ENCODE results near the gene LMBRD2.

The LMBRD2 gene

DNA sequence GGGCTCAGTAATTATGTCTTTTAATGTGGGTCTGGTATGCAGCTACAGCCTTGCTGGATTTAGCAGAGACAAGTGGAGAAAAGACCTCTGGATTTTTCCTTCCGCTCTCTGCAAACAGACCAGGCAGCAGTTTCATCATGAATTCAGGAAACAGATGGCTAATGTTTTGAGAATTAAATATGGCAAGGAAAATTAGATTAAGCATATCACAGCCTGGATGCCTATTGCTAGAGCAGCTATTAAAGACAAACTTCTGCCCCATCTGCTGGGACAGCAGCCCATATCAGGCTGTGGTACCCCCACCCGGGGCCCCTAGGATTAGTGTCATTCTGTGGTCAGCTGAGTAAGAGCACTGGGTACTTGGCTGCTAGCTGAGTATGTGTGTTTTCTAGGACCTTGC lies 6.5 kb upstream of the LMBRD2 start:
- H3K27ac ChIP-seq (ENCODE audit: low read length) = no peak overlapping the region
- peaks cover 47% of the 10 kb centered on the region; the same call in 1 of the 2 replicates for H4K20me1 ChIP-seq (ENCODE audit: insufficient read depth, low read length)
- H3K4me3 ChIP-seq (ENCODE audit: low read depth in 1 of 2, low read length in 2 of 2) = no peak overlapping the region
- ATAC-seq (ENCODE audit: insufficient read depth, low read depth) (no peak), DNase-seq (no peak)
- no peak overlapping the region for H2AFZ ChIP-seq (ENCODE audit: low read depth, low read length)
- no peak overlapping the region for H3K9ac ChIP-seq (ENCODE audit: low read depth, low read length)
- H3K27me3 ChIP-seq (ENCODE audit: insufficient read depth, low read length, poor library complexity) = no peaks in the 10 kb centered on the region
- peaks cover 58% of the 10 kb centered on the region for H3K4me1 ChIP-seq (ENCODE audit: insufficient read depth, low read length)
- H3K9me3 ChIP-seq (ENCODE audit: insufficient read depth, low read length, severe bottlenecking) = no peaks in the 10 kb centered on the region
- peak overlapping the region; percentile 27; the same call in 1 of the 2 replicates for H3K4me2 ChIP-seq (ENCODE audit: insufficient read depth, low read length)
- H3K36me3 ChIP-seq (ENCODE audit: insufficient read depth, low read length) = peaks cover 98% of the 10 kb centered on the region
- no peak for TF ChIP-seq EZH2 (IDR thresholded peaks at IDR 0.05; ENCODE audit: borderline replicate concordance, low read depth, low read length, severe bottlenecking)
- TF ChIP-seq, protein P1, sequence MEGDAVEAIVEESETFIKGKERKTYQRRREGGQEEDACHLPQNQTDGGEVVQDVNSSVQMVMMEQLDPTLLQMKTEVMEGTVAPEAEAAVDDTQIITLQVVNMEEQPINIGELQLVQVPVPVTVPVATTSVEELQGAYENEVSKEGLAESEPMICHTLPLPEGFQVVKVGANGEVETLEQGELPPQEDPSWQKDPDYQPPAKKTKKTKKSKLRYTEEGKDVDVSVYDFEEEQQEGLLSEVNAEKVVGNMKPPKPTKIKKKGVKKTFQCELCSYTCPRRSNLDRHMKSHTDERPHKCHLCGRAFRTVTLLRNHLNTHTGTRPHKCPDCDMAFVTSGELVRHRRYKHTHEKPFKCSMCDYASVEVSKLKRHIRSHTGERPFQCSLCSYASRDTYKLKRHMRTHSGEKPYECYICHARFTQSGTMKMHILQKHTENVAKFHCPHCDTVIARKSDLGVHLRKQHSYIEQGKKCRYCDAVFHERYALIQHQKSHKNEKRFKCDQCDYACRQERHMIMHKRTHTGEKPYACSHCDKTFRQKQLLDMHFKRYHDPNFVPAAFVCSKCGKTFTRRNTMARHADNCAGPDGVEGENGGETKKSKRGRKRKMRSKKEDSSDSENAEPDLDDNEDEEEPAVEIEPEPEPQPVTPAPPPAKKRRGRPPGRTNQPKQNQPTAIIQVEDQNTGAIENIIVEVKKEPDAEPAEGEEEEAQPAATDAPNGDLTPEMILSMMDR (IDR thresholded peaks at IDR 0.05; ENCODE audit: borderline replicate concordance, extremely low read depth, low read length, poor library complexity, severe bottlenecking) = no peak
- peaks cover 100% of the 10 kb centered on the region for H3K79me2 ChIP-seq (ENCODE audit: insufficient read depth, low read length)

DNA sequence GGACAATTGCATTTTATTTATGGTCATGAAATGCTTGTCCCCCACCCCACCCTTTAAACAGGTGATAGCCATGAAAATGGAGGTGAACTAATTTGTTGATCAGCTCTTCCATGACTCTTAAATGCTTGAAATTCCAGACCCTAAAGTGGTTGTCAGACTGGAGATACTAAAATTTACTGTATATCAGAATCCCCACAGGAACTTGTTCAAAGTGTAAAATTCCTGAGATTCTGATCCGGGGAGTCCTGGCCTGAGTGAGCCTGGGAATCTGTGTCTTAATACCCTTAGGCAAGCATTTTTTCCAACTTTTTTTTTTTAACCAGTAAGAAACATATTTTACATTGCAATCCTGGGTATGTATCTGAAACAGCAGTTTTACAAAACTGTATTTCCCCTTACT lies 4.9 kb upstream of the LMBRD2 start:
- Histone ChIP-seq H3K36me3 (ENCODE audit: insufficient read depth, low read length) (peaks cover 87% of the 10 kb centered on the region), H4K20me1 (ENCODE audit: insufficient read depth, low read length) (peaks cover 40% of the 10 kb centered on the region; the same call in 1 of the 2 replicates), H3K27ac (ENCODE audit: low read length) (no peak overlapping the region), H3K4me1 (ENCODE audit: insufficient read depth, low read length) (peaks cover 63% of the 10 kb centered on the region), H2AFZ (ENCODE audit: low read depth, low read length) (no peak overlapping the region), H3K4me2 (ENCODE audit: insufficient read depth, low read length) (peak overlapping the region; percentile 88; the same call in 1 of the 2 replicates), H3K9me3 (ENCODE audit: insufficient read depth, low read length, severe bottlenecking) (no peaks in the 10 kb centered on the region), H3K27me3 (ENCODE audit: insufficient read depth, low read length, poor library complexity) (no peaks in the 10 kb centered on the region), H3K9ac (ENCODE audit: low read depth, low read length) (no peak overlapping the region), H3K79me2 (ENCODE audit: insufficient read depth, low read length) (peaks cover 98% of the 10 kb centered on the region), H3K4me3 (ENCODE audit: low read depth in 1 of 2, low read length in 2 of 2) (no peak overlapping the region)
- ATAC-seq (ENCODE audit: insufficient read depth, low read depth) = no peak
- no peak for DNase-seq
- no peak for TF ChIP-seq EZH2 (IDR thresholded peaks at IDR 0.05; ENCODE audit: borderline replicate concordance, low read depth, low read length, severe bottlenecking)
- TF ChIP-seq, protein P1 (IDR thresholded peaks at IDR 0.05; ENCODE audit: borderline replicate concordance, extremely low read depth, low read length, poor library complexity, severe bottlenecking) = no peak

DNA sequence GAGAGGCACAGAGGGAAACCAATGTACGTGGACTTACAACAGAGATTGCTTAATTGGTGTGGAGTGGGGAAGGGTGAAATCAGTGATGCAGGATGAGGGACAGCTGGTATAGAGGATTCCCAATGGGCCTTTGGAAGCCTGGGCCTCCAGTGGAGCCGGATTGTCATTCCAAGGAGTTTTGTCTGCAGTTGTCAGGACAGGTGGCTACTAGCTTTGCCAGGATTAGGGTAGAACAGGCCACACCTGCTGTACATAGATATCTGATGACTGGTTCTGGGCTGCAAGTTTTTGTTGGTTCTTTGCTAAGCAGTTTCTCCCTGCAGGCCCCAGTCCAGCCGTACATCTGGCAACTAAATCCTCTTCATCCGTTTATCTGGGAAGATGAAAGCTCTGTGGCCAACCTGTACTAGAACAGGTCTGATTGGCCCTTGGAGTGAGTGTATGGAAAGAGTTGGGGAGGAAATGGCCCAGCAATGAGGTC lies 4.5 kb upstream of the LMBRD2 start:
- Histone ChIP-seq H3K27me3 (ENCODE audit: insufficient read depth, low read length, poor library complexity) (no peaks in the 10 kb centered on the region), H3K4me1 (ENCODE audit: insufficient read depth, low read length) (peaks cover 63% of the 10 kb centered on the region), H4K20me1 (ENCODE audit: insufficient read depth, low read length) (peaks cover 36% of the 10 kb centered on the region; the same call in 1 of the 2 replicates), H3K79me2 (ENCODE audit: insufficient read depth, low read length) (peaks cover 98% of the 10 kb centered on the region), H3K9me3 (ENCODE audit: insufficient read depth, low read length, severe bottlenecking) (no peaks in the 10 kb centered on the region), H3K9ac (ENCODE audit: low read depth, low read length) (no peak overlapping the region), H2AFZ (ENCODE audit: low read depth, low read length) (no peak overlapping the region), H3K4me2 (ENCODE audit: insufficient read depth, low read length) (peak overlapping the region; percentile 88; the same call in 1 of the 2 replicates), H3K36me3 (ENCODE audit: insufficient read depth, low read length) (peaks cover 82% of the 10 kb centered on the region), H3K27ac (ENCODE audit: low read length) (no peak overlapping the region), H3K4me3 (ENCODE audit: low read depth in 1 of 2, low read length in 2 of 2) (no peak overlapping the region)
- no peak for TF ChIP-seq EZH2 (IDR thresholded peaks at IDR 0.05; ENCODE audit: borderline replicate concordance, low read depth, low read length, severe bottlenecking)
- TF ChIP-seq, protein P1 (IDR thresholded peaks at IDR 0.05; ENCODE audit: borderline replicate concordance, extremely low read depth, low read length, poor library complexity, severe bottlenecking) = no peak
- ATAC-seq (ENCODE audit: insufficient read depth, low read depth) = no peak
- no peak for DNase-seq

Data from DND-41 (cell line).